ENCODE results near the gene AK5. TPM values are rescaled to one million over a fixed set of nuclear protein-coding genes. Genes with fewer than 3 reads are reported as not detected.

AK5 gene
- total and polyA plus RNA-seq, 2 experiments from 2014 or later = 8.8 to 12.2 TPM

DNA sequence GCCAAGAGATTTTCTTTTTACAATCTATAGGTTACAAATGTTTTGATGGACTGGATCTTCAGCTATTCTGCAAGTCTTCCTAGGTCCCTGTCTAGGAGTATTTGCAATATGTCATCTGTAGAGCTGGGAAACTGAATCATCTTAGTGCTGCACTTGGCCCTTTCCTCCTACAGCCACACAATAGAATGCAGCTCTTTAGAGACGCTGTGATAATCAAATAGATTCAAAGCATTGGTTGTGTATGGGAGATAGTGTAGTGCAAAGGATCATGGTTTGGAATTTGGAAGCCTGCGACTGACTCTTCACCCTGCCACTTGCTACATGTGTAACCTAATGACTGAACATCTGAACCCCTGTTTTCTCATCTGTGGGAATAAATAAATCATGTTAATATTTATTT is 93.7 kb downstream of the AK5 start (continued):
- TF ChIP-seq POLR2AphosphoS5 (IDR thresholded peaks at IDR 0.05; ENCODE audit: low read depth) (no peak), JUNB (IDR thresholded peaks at IDR 0.05; ENCODE audit: unreplicated experiment) (no peak), STAT1 (IDR thresholded peaks at IDR 0.05; ENCODE audit: unreplicated experiment) (no peak), NANOG (IDR thresholded peaks at IDR 0.05; ENCODE audit: borderline replicate concordance) (no peak)

- no peaks in the 10 kb centered on the region for H3K27me3 ChIP-seq (ENCODE audit: insufficient read depth)
- H3K79me2 ChIP-seq (replicated peaks; ENCODE audit: insufficient read depth) = no peaks in the 10 kb centered on the region
- Mint-ChIP-seq H3K27ac (no peak overlapping the region), H3K27me3 (ENCODE audit: insufficient read depth, low read depth, poor library complexity) (no peaks in the 10 kb centered on the region), H3K4me1 (peaks cover 16% of the 10 kb centered on the region), H3K4me3 (no peak overlapping the region), H3K9me3 (no peaks in the 10 kb centered on the region), H3K36me3 (ENCODE audit: low read depth) (no peaks in the 10 kb centered on the region)
- H3K9me2 ChIP-seq (ENCODE audit: insufficient read depth) = no peaks in the 10 kb centered on the region
- no peaks in the 10 kb centered on the region for H4K20me1 ChIP-seq (replicated peaks; ENCODE audit: insufficient read depth)
- H2AFZ ChIP-seq = no peak overlapping the region
- H3K4me3 ChIP-seq = no peak overlapping the region
- H3K4me2 ChIP-seq = no peak overlapping the region
- DNase-seq (ENCODE audit: low spot score) (no peak), ATAC-seq (no peak)
- no peaks in the 10 kb centered on the region for H3K36me3 ChIP-seq (ENCODE audit: insufficient read depth)
- TF ChIP-seq CTCF (conservative IDR thresholded peaks at IDR 0.05; ENCODE audit: low read depth in 2 of 2) (no peak), EZH2phosphoT487 (IDR thresholded peaks at IDR 0.05; ENCODE audit: unreplicated experiment) (no peak), JUNB (IDR thresholded peaks at IDR 0.05; ENCODE audit: unreplicated experiment) (no peak), NANOG (IDR thresholded peaks at IDR 0.05; ENCODE audit: borderline replicate concordance) (no peak), ZNF331 (CRISPR knock-in tag; IDR thresholded peaks at IDR 0.05; ENCODE audit: low read depth) (no peak), POLR2AphosphoS5 (IDR thresholded peaks at IDR 0.05; ENCODE audit: low read depth) (no peak), STAT1 (IDR thresholded peaks at IDR 0.05; ENCODE audit: unreplicated experiment) (no peak), ETS1 (IDR thresholded peaks at IDR 0.05) (no peak), CREB1 (CRISPR knock-in tag; IDR thresholded peaks at IDR 0.05; ENCODE audit: low read depth) (no peak), ZNF114 (CRISPR knock-in tag; IDR thresholded peaks at IDR 0.05) (no peak), EZH2 (IDR thresholded peaks at IDR 0.05; ENCODE audit: low read depth, unreplicated experiment) (no peak)
- TF ChIP-seq, protein P1, sequence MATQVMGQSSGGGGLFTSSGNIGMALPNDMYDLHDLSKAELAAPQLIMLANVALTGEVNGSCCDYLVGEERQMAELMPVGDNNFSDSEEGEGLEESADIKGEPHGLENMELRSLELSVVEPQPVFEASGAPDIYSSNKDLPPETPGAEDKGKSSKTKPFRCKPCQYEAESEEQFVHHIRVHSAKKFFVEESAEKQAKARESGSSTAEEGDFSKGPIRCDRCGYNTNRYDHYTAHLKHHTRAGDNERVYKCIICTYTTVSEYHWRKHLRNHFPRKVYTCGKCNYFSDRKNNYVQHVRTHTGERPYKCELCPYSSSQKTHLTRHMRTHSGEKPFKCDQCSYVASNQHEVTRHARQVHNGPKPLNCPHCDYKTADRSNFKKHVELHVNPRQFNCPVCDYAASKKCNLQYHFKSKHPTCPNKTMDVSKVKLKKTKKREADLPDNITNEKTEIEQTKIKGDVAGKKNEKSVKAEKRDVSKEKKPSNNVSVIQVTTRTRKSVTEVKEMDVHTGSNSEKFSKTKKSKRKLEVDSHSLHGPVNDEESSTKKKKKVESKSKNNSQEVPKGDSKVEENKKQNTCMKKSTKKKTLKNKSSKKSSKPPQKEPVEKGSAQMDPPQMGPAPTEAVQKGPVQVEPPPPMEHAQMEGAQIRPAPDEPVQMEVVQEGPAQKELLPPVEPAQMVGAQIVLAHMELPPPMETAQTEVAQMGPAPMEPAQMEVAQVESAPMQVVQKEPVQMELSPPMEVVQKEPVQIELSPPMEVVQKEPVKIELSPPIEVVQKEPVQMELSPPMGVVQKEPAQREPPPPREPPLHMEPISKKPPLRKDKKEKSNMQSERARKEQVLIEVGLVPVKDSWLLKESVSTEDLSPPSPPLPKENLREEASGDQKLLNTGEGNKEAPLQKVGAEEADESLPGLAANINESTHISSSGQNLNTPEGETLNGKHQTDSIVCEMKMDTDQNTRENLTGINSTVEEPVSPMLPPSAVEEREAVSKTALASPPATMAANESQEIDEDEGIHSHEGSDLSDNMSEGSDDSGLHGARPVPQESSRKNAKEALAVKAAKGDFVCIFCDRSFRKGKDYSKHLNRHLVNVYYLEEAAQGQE (IDR thresholded peaks at IDR 0.05; ENCODE audit: unreplicated experiment) = no peak
- TF ChIP-seq, protein P2, sequence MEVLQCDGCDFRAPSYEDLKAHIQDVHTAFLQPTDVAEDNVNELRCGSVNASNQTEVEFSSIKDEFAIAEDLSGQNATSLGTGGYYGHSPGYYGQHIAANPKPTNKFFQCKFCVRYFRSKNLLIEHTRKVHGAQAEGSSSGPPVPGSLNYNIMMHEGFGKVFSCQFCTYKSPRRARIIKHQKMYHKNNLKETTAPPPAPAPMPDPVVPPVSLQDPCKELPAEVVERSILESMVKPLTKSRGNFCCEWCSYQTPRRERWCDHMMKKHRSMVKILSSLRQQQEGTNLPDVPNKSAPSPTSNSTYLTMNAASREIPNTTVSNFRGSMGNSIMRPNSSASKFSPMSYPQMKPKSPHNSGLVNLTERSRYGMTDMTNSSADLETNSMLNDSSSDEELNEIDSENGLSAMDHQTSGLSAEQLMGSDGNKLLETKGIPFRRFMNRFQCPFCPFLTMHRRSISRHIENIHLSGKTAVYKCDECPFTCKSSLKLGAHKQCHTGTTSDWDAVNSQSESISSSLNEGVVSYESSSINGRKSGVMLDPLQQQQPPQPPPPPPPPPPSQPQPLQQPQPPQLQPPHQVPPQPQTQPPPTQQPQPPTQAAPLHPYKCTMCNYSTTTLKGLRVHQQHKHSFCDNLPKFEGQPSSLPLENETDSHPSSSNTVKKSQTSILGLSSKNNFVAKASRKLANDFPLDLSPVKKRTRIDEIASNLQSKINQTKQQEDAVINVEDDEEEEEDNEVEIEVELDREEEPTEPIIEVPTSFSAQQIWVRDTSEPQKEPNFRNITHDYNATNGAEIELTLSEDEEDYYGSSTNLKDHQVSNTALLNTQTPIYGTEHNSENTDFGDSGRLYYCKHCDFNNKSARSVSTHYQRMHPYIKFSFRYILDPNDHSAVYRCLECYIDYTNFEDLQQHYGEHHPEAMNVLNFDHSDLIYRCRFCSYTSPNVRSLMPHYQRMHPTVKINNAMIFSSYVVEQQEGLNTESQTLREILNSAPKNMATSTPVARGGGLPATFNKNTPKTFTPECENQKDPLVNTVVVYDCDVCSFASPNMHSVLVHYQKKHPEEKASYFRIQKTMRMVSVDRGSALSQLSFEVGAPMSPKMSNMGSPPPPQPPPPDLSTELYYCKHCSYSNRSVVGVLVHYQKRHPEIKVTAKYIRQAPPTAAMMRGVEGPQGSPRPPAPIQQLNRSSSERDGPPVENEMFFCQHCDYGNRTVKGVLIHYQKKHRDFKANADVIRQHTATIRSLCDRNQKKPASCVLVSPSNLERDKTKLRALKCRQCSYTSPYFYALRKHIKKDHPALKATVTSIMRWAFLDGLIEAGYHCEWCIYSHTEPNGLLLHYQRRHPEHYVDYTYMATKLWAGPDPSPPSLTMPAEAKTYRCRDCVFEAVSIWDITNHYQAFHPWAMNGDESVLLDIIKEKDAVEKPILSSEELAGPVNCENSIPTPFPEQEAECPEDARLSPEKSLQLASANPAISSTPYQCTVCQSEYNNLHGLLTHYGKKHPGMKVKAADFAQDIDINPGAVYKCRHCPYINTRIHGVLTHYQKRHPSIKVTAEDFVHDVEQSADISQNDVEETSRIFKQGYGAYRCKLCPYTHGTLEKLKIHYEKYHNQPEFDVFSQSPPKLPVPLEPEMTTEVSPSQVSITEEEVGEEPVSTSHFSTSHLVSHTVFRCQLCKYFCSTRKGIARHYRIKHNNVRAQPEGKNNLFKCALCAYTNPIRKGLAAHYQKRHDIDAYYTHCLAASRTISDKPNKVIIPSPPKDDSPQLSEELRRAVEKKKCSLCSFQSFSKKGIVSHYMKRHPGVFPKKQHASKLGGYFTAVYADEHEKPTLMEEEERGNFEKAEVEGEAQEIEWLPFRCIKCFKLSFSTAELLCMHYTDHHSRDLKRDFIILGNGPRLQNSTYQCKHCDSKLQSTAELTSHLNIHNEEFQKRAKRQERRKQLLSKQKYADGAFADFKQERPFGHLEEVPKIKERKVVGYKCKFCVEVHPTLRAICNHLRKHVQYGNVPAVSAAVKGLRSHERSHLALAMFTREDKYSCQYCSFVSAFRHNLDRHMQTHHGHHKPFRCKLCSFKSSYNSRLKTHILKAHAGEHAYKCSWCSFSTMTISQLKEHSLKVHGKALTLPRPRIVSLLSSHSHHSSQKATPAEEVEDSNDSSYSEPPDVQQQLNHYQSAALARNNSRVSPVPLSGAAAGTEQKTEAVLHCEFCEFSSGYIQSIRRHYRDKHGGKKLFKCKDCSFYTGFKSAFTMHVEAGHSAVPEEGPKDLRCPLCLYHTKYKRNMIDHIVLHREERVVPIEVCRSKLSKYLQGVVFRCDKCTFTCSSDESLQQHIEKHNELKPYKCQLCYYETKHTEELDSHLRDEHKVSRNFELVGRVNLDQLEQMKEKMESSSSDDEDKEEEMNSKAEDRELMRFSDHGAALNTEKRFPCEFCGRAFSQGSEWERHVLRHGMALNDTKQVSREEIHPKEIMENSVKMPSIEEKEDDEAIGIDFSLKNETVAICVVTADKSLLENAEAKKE (CRISPR knock-in tag; IDR thresholded peaks at IDR 0.05) = no peak
- H3F3A ChIP-seq (replicated peaks; ENCODE audit: low read depth) = no peaks in the 10 kb centered on the region
- H3K4me1 ChIP-seq (ENCODE audit: insufficient read depth) = peaks cover 7% of the 10 kb centered on the region; the same call in 1 of the 2 replicates
- H3K27ac ChIP-seq (ENCODE audit: low read depth) = no peak overlapping the region
These were observed 94.2 kb downstream of the AK5 start for GRCh38 chr1:77375990-77376389.

All from GM23338 (cell line).